HepG2 (cell line): ENCODE data around the gene RPL18. TPM values are rescaled to one million over a fixed set of nuclear protein-coding genes. Genes with fewer than 3 reads are reported as not detected.

ENCODE experiments used
- ATAC-seq: fragments of 200-7000 bp; cut with Tn5 transposase; 3 replicates; pipeline ENCODE4 v1.9.1; 2020; ENCODE audit warnings: mild to moderate bottlenecking, moderate library complexity
- BruUV-seq: library from RNA; stranded (reverse); fragments of 400-500 nt; replicated peaks from 2 replicates; lab custom pipeline; 2021; lab: Mats Ljungman, UMichigan
- CTCF ChIA-PET: fragments of 300-600 bp; formaldehyde crosslinking; extraction: SDS; loops from one replicate; lab custom pipeline; 2021; ENCODE audit warnings: low total read pairs, inconsistent platforms, low intra/inter-chr PET ratio; lab: Yijun Ruan, JAX
- POLR2A ChIA-PET: fragments of 350-600 bp; sonication (Branson Sonifier 250); formaldehyde crosslinking; loops from one replicate; lab custom pipeline; 2020; ENCODE audit warnings: antibody characterized with exemption, inconsistent platforms; lab: Yijun Ruan, JAX
- DNase-seq: peaks from one replicate; pipeline ENCODE4 v3.0.0-alpha.2; 2015; ENCODE audit warnings: low spot score
- FAIRE-seq: peaks from 3 replicates; lab custom pipeline; 2011; peaks lifted over from hg19 to GRCh38; lab: Jason Lieb, UNC
- H2AFZ ChIP-seq: one replicate; pipeline ENCODE4 v1.6.1; 2011; ENCODE audit warnings: low read length, inconsistent platforms
- H3K27ac ChIP-seq: fragments of 300-600 bp; 3 replicates; pipeline ENCODE4 v1.8.0; 2011; ENCODE audit warnings: mixed run types, mild to moderate bottlenecking, mixed read lengths, low read length, inconsistent platforms; ENCODE audit not compliant: insufficient read depth; ENCODE audit errors: extremely low read length
- H3K27me3 ChIP-seq, 2 experiments: fragments of 200-600 bp in 1 of 2; 2 replicates in 1 of 2; 3 replicates in 1 of 2; pipeline versions ENCODE4 v1.6.0 to v1.8.0; 2011; ENCODE audit warnings: low read length in 2 of 2, mild to moderate bottlenecking in 2 of 2, moderate library complexity in 2 of 2, inconsistent platforms in 1 of 2; ENCODE audit not compliant: insufficient read depth in 2 of 2, control insufficient read depth in 1 of 2
- H3K36me3 ChIP-seq, 2 experiments: fragments of 200-600 bp in 1 of 2; replicated peaks in 1 of 2; 2 replicates in 1 of 2; 3 replicates in 1 of 2; pipeline versions ENCODE4 v1.5.1 to v1.8.0; 2011; ENCODE audit warnings: low read length in 2 of 2, inconsistent platforms in 1 of 2; ENCODE audit not compliant: insufficient read depth in 2 of 2, control insufficient read depth in 1 of 2
- H3K4me1 ChIP-seq: 2 replicates; pipeline ENCODE4 v1.5.1; 2012; ENCODE audit warnings: low read length, inconsistent platforms; ENCODE audit not compliant: insufficient read depth
- H3K4me2 ChIP-seq: 2 replicates; pipeline ENCODE4 v1.6.0; 2011; ENCODE audit warnings: low read depth, low read length, inconsistent platforms
- H3K4me3 ChIP-seq, 3 experiments: fragments of 200-600 bp in 1 of 3; sonication (generic), shearing (Covaris generic) in 1 of 3; replicated peaks in 1 of 3; 2 replicates each; pipeline ENCODE4 v1.5.1; 2011 to 2016; ENCODE audit warnings: low read length in 3 of 3, inconsistent platforms in 2 of 3, low read depth in 2 of 3, mild to moderate bottlenecking in 2 of 3, control low read depth in 1 of 3, mixed read lengths in 1 of 3; ENCODE audit not compliant: insufficient read depth in 1 of 3
- H3K79me2 ChIP-seq: one replicate; pipeline ENCODE4 v1.6.1; 2011; ENCODE audit warnings: low read length, inconsistent platforms; ENCODE audit not compliant: insufficient read depth
- H3K9ac ChIP-seq: 2 replicates; pipeline ENCODE4 v1.6.0; 2011; ENCODE audit warnings: mild to moderate bottlenecking, low read depth, low read length, inconsistent platforms; ENCODE audit not compliant: insufficient read depth
- H3K9me3 ChIP-seq: 2 replicates; pipeline ENCODE4 v1.5.1; 2012; ENCODE audit warnings: mild to moderate bottlenecking, low read length
- H4K20me1 ChIP-seq: 2 replicates; pipeline ENCODE4 v1.6.0; 2011; ENCODE audit warnings: inconsistent platforms, mild to moderate bottlenecking, low read length, moderate library complexity; ENCODE audit not compliant: insufficient read depth
- GTF2F1 ChIP-seq: fragments of 150-350 bp; IDR thresholded peaks from 2 replicates; pipeline ENCODE4 v1.6.1; 2014; ENCODE audit warnings: low read length
- KDM3A ChIP-seq: IDR thresholded peaks from 2 replicates; pipeline ENCODE4 v1.6.1; 2018; ENCODE audit warnings: low read depth, missing compliant biosample characterization
- RXRB ChIP-seq: IDR thresholded peaks from 2 replicates; pipeline ENCODE4 v1.6.1; 2016; ENCODE audit warnings: borderline replicate concordance, missing genetic modification reagents, missing compliant biosample characterization
- ZKSCAN1 ChIP-seq: fragments of 150-350 bp; IDR thresholded peaks from 2 replicates; pipeline ENCODE4 v1.6.1; 2014; ENCODE audit warnings: low read length
- WGBS: methylation state at CpG from one replicate; pipeline ENCODE4 v1.1.6; 2017; ENCODE audit warnings: low lambda C conversion rate; 5-methylcytosine and 5-hydroxymethylcytosine counted together
- in situ Hi-C: cut with HindIII; loops from 2 replicates; pipeline ENCODE4 v1.10.0; 2017; ENCODE audit warnings: low pct_unique_long_range_greater_than_20kb; ENCODE audit not compliant: extremely low pct_ligation_motif_present
- intact Hi-C: fragments of 100-400 bp; cut with micrococcal nuclease; formaldehyde crosslinking; loops from one replicate; pipeline ENCODE4 v1.10.0; 2022; ENCODE audit not compliant: unreplicated experiment
- polyA plus RNA-seq, 8 experiments: library from polyadenylated mRNA; depleted of rRNA in 3 of 8; stranded (reverse) in 7 of 8; unstranded in 1 of 8; fragments of >200 nt; fragmentation: Illumina TruSeq in 4 of 8; extraction: Trizol in 4 of 8; gene quantifications; 2 replicates each; pipeline versions ENCODE4 v1.2.1 to v1.2.3, GENCODE V29; 2011 to 2016; ENCODE audit warnings: low read depth in 4 of 8, missing spikeins in 1 of 8, mixed read lengths in 1 of 8; ENCODE audit not compliant: insufficient read depth in 1 of 8
- total RNA-seq, 5 experiments: library from RNA; depleted of rRNA; stranded (reverse); fragments of >200 nt; fragmentation: Illumina TruSeq; extraction: Trizol; gene quantifications; 2 replicates each; pipeline ENCODE4 v1.2.3, GENCODE V29; 2016; ENCODE audit warnings: low read depth in 1 of 5
- TF ChIP-seq, protein P1 (sequence below): sonication (generic); formaldehyde crosslinking; conservative IDR thresholded peaks from 2 replicates; pipeline ENCODE4 v1.4.0; 2020; ENCODE audit warnings: mild to moderate bottlenecking, missing genetic modification reagents, moderate library complexity
- TF ChIP-seq, protein P2 (sequence below): sonication (generic); formaldehyde crosslinking; IDR thresholded peaks from 2 replicates; pipeline ENCODE4 v1.4.0; 2020; ENCODE audit warnings: missing genetic modification reagents
- TF ChIP-seq, protein P3 (sequence below): sonication (generic); formaldehyde crosslinking; IDR thresholded peaks from 2 replicates; pipeline ENCODE4 v1.4.0; 2020; ENCODE audit warnings: mild to moderate bottlenecking, missing genetic modification reagents, borderline replicate concordance
- TF ChIP-seq, protein P4 (sequence below): sonication (generic); formaldehyde crosslinking; IDR thresholded peaks from 2 replicates; pipeline ENCODE4 v1.5.0; 2020; ENCODE audit warnings: mild to moderate bottlenecking, missing genetic modification reagents, borderline replicate concordance

RPL18 gene
- total and polyA plus RNA-seq, 2 of the 13 experiments (the other 11 are each of a cell fraction or from before 2014, with no cell fraction given), result 1,485 to 1,639 TPM

DNA sequence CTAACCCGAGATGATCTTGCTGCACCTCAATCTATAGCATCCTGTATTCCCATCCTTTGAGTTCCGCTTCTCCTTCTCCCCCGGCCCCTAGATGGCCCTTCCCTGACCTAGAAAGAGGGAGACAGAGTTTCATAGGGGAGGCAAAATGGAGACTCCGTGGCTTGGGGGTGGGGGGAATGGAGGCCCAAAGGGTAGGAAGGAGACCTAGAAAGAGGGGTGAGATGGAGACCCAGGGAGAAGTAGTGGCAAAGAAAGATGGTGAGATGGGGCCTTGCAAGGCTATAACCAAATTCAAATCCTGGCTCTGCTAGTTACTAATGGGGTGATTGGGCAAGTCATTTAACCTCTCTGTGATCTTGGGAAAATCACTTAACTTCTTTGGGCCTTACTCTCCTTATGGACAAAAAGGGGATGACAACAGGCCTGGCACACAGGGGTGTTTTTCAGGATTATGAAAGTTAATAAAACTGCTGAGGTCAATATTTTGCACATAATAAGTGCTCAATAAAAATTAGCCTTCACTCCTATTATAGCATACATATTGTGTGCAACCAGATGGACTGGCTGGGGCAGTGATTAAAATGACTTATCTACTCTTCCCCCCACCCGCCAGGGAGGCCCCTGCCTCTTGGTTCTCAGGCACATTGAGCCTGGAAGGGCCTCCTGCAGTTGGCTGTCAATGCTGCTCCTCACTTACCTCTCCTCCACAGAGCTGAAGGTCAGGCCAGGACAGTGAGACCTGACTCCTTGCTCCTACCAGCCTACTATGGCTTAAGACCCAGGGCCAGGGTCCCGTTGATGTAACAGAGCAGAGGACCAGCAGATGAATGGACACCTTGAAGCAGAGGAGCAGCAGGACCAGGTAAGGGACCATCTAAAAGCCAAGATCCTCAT is 961 bp upstream of the RPL18 start:
- H3K27me3 ChIP-seq, result no peaks in the 10 kb centered on the region; a peak in 1 of 5 replicates
- ChIA-PET POLR2A (interaction anchor here (0.6 to 1.6 kb wide), 38 partner anchors 8 to 1022 kb away, joined by 3 to 61 read pairs (median 5); partner anchors contain the start of genes CA11, DBP, NUCB1 and SCAF1), CTCF (no interaction called here)
- H2AFZ ChIP-seq, result no peak overlapping the region
- intact Hi-C loops, result loop anchor here (2.0 kb wide), 1 partner anchor 15 kb away; no protein-coding TSS in a partner anchor
- H4K20me1 ChIP-seq, result peaks cover 36% of the 10 kb centered on the region
- DNase-seq (no peak), ATAC-seq (no peak), FAIRE-seq (no peak)
- peak overlapping the region; percentile 93 for H3K4me2 ChIP-seq
- H3K9ac ChIP-seq, result peak overlapping the region; percentile 83
- BruUV-seq, result TSS peak; percentile 72
- H3K79me2 ChIP-seq, result peaks cover 33% of the 10 kb centered on the region
- H3K4me3 ChIP-seq, result peak overlapping the region; percentile 67 to 99 (median 89)
- 39% methylated on average over 6 of the region's 6 CpGs for WGBS
- H3K4me1 ChIP-seq, result peaks cover 55% of the 10 kb centered on the region
- H3K36me3 ChIP-seq, result peaks cover 15 to 28% of the 10 kb centered on the region in 2 experiments
- in situ Hi-C loops, result no loop called here
- H3K27ac ChIP-seq, result peak overlapping the region; percentile 76
- no peaks in the 10 kb centered on the region for H3K9me3 ChIP-seq
- TF ChIP-seq, protein P1, sequence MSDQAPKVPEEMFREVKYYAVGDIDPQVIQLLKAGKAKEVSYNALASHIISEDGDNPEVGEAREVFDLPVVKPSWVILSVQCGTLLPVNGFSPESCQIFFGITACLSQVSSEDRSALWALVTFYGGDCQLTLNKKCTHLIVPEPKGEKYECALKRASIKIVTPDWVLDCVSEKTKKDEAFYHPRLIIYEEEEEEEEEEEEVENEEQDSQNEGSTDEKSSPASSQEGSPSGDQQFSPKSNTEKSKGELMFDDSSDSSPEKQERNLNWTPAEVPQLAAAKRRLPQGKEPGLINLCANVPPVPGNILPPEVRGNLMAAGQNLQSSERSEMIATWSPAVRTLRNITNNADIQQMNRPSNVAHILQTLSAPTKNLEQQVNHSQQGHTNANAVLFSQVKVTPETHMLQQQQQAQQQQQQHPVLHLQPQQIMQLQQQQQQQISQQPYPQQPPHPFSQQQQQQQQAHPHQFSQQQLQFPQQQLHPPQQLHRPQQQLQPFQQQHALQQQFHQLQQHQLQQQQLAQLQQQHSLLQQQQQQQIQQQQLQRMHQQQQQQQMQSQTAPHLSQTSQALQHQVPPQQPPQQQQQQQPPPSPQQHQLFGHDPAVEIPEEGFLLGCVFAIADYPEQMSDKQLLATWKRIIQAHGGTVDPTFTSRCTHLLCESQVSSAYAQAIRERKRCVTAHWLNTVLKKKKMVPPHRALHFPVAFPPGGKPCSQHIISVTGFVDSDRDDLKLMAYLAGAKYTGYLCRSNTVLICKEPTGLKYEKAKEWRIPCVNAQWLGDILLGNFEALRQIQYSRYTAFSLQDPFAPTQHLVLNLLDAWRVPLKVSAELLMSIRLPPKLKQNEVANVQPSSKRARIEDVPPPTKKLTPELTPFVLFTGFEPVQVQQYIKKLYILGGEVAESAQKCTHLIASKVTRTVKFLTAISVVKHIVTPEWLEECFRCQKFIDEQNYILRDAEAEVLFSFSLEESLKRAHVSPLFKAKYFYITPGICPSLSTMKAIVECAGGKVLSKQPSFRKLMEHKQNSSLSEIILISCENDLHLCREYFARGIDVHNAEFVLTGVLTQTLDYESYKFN (CRISPR knock-in tag), result no peak
- TF ChIP-seq, protein P2, sequence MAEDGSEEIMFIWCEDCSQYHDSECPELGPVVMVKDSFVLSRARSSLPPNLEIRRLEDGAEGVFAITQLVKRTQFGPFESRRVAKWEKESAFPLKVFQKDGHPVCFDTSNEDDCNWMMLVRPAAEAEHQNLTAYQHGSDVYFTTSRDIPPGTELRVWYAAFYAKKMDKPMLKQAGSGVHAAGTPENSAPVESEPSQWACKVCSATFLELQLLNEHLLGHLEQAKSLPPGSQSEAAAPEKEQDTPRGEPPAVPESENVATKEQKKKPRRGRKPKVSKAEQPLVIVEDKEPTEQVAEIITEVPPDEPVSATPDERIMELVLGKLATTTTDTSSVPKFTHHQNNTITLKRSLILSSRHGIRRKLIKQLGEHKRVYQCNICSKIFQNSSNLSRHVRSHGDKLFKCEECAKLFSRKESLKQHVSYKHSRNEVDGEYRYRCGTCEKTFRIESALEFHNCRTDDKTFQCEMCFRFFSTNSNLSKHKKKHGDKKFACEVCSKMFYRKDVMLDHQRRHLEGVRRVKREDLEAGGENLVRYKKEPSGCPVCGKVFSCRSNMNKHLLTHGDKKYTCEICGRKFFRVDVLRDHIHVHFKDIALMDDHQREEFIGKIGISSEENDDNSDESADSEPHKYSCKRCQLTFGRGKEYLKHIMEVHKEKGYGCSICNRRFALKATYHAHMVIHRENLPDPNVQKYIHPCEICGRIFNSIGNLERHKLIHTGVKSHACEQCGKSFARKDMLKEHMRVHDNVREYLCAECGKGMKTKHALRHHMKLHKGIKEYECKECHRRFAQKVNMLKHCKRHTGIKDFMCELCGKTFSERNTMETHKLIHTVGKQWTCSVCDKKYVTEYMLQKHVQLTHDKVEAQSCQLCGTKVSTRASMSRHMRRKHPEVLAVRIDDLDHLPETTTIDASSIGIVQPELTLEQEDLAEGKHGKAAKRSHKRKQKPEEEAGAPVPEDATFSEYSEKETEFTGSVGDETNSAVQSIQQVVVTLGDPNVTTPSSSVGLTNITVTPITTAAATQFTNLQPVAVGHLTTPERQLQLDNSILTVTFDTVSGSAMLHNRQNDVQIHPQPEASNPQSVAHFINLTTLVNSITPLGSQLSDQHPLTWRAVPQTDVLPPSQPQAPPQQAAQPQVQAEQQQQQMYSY (CRISPR knock-in tag), result no peak
- no peak; the same call in 1 of the 2 replicates for TF ChIP-seq ZKSCAN1
- TF ChIP-seq, protein P3, sequence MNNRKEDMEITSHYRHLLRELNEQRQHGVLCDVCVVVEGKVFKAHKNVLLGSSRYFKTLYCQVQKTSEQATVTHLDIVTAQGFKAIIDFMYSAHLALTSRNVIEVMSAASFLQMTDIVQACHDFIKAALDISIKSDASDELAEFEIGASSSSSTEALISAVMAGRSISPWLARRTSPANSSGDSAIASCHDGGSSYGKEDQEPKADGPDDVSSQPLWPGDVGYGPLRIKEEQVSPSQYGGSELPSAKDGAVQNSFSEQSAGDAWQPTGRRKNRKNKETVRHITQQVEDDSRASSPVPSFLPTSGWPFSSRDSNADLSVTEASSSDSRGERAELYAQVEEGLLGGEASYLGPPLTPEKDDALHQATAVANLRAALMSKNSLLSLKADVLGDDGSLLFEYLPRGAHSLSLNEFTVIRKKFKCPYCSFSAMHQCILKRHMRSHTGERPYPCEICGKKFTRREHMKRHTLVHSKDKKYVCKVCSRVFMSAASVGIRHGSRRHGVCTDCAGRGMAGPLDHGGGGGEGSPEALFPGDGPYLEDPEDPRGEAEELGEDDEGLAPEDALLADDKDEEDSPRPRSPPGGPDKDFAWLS (CRISPR knock-in tag), result 0 out of 2 replicates have a peak, but pooled peaks have one; percentile 36
- TF ChIP-seq, protein P4, sequence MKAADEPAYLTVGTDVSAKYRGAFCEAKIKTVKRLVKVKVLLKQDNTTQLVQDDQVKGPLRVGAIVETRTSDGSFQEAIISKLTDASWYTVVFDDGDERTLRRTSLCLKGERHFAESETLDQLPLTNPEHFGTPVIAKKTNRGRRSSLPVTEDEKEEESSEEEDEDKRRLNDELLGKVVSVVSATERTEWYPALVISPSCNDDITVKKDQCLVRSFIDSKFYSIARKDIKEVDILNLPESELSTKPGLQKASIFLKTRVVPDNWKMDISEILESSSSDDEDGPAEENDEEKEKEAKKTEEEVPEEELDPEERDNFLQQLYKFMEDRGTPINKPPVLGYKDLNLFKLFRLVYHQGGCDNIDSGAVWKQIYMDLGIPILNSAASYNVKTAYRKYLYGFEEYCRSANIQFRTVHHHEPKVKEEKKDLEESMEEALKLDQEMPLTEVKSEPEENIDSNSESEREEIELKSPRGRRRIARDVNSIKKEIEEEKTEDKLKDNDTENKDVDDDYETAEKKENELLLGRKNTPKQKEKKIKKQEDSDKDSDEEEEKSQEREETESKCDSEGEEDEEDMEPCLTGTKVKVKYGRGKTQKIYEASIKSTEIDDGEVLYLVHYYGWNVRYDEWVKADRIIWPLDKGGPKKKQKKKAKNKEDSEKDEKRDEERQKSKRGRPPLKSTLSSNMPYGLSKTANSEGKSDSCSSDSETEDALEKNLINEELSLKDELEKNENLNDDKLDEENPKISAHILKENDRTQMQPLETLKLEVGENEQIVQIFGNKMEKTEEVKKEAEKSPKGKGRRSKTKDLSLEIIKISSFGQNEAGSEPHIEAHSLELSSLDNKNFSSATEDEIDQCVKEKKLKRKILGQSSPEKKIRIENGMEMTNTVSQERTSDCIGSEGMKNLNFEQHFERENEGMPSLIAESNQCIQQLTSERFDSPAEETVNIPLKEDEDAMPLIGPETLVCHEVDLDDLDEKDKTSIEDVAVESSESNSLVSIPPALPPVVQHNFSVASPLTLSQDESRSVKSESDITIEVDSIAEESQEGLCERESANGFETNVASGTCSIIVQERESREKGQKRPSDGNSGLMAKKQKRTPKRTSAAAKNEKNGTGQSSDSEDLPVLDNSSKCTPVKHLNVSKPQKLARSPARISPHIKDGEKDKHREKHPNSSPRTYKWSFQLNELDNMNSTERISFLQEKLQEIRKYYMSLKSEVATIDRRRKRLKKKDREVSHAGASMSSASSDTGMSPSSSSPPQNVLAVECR (CRISPR knock-in tag), result no peak
- TF ChIP-seq RXRB (CRISPR knock-in tag), result no peak
- TF ChIP-seq GTF2F1, result no peak
- no peak for TF ChIP-seq KDM3A
